ENCODE data around the gene ADPRHL1.

Gene ADPRHL1

GRCh38 chr13:113442985-113443362 lies 10.3 kb downstream of the ADPRHL1 start:
- H3K4me2 ChIP-seq (ENCODE audit: low read depth, low read length, poor library complexity, severe bottlenecking): no peak overlapping the region
- no peaks in the 10 kb centered on the region for H3K9me2 ChIP-seq (replicated peaks; ENCODE audit: low read depth, low read length)
- H3K4me1 ChIP-seq (ENCODE audit: insufficient read depth, low read length, poor library complexity, severe bottlenecking): no peaks in the 10 kb centered on the region
- H4K20me1 ChIP-seq (ENCODE audit: insufficient read depth, low read length, poor library complexity, severe bottlenecking): no peaks in the 10 kb centered on the region
- no peak for TF ChIP-seq CTCF (conservative IDR thresholded peaks at IDR 0.05; ENCODE audit: low read length)
- no peak for TF ChIP-seq EZH2phosphoT487 (IDR thresholded peaks at IDR 0.05; ENCODE audit: borderline replicate concordance)
- H3K79me2 ChIP-seq (ENCODE audit: insufficient read depth, low read length): no peaks in the 10 kb centered on the region
- no peaks in the 10 kb centered on the region for H3F3A ChIP-seq (ENCODE audit: low read depth)
- no peaks in the 10 kb centered on the region for H3K36me3 ChIP-seq (ENCODE audit: insufficient read depth, low read length)
- H3K9ac ChIP-seq (ENCODE audit: low read depth, low read length, poor library complexity, severe bottlenecking): no peak overlapping the region
- no peaks in the 10 kb centered on the region for H3K9me3 ChIP-seq (ENCODE audit: insufficient read depth, low read depth, low read length)
- no peak overlapping the region for H3K4me3 ChIP-seq (ENCODE audit: low read length, poor library complexity, severe bottlenecking)
- H3K27me3 ChIP-seq (ENCODE audit: insufficient read depth, low read length, poor library complexity, severe bottlenecking): no peaks in the 10 kb centered on the region
- H2AFZ ChIP-seq (ENCODE audit: low read length): no peak overlapping the region

- Histone ChIP-seq H4K20me1 (ENCODE audit: insufficient read depth, low read length, poor library complexity, severe bottlenecking) (no peaks in the 10 kb centered on the region), H3K4me1 (ENCODE audit: insufficient read depth, low read length, poor library complexity, severe bottlenecking) (no peaks in the 10 kb centered on the region), H3K9me3 (ENCODE audit: insufficient read depth, low read depth, low read length) (no peaks in the 10 kb centered on the region), H3K4me2 (ENCODE audit: low read depth, low read length, poor library complexity, severe bottlenecking) (no peak overlapping the region), H3F3A (ENCODE audit: low read depth) (no peaks in the 10 kb centered on the region), H3K27me3 (ENCODE audit: insufficient read depth, low read length, poor library complexity, severe bottlenecking) (no peaks in the 10 kb centered on the region), H3K9ac (ENCODE audit: low read depth, low read length, poor library complexity, severe bottlenecking) (no peak overlapping the region), H3K36me3 (ENCODE audit: insufficient read depth, low read length) (no peaks in the 10 kb centered on the region), H3K4me3 (ENCODE audit: low read length, poor library complexity, severe bottlenecking) (no peak overlapping the region), H3K79me2 (ENCODE audit: insufficient read depth, low read length) (no peaks in the 10 kb centered on the region), H2AFZ (ENCODE audit: low read length) (no peak overlapping the region), H3K9me2 (replicated peaks; ENCODE audit: low read depth, low read length) (no peaks in the 10 kb centered on the region)
- TF ChIP-seq EZH2phosphoT487 (IDR thresholded peaks at IDR 0.05; ENCODE audit: borderline replicate concordance) (no peak), CTCF (conservative IDR thresholded peaks at IDR 0.05; ENCODE audit: low read length) (no peak)
Observed at GRCh38 chr13:113442354-113442984, 10.8 kb downstream of the ADPRHL1 start.

GRCh38 chr13:113441661-113442060 lies 11.6 kb downstream of the ADPRHL1 start:
- no peak overlapping the region for H2AFZ ChIP-seq (ENCODE audit: low read length)
- no peaks in the 10 kb centered on the region for H3K4me1 ChIP-seq (ENCODE audit: insufficient read depth, low read length, poor library complexity, severe bottlenecking)
- H3K9me3 ChIP-seq (ENCODE audit: insufficient read depth, low read depth, low read length): no peaks in the 10 kb centered on the region
- H3K9ac ChIP-seq (ENCODE audit: low read depth, low read length, poor library complexity, severe bottlenecking): no peak overlapping the region
- no peak overlapping the region for H3K4me2 ChIP-seq (ENCODE audit: low read depth, low read length, poor library complexity, severe bottlenecking)
- H3K27me3 ChIP-seq (ENCODE audit: insufficient read depth, low read length, poor library complexity, severe bottlenecking): no peaks in the 10 kb centered on the region
- no peak for TF ChIP-seq EZH2phosphoT487 (IDR thresholded peaks at IDR 0.05; ENCODE audit: borderline replicate concordance)
- TF ChIP-seq CTCF (conservative IDR thresholded peaks at IDR 0.05; ENCODE audit: low read length): no peak
- no peaks in the 10 kb centered on the region for H4K20me1 ChIP-seq (ENCODE audit: insufficient read depth, low read length, poor library complexity, severe bottlenecking)
- no peaks in the 10 kb centered on the region for H3K9me2 ChIP-seq (replicated peaks; ENCODE audit: low read depth, low read length)
- no peaks in the 10 kb centered on the region for H3K36me3 ChIP-seq (ENCODE audit: insufficient read depth, low read length)
- no peak overlapping the region for H3K4me3 ChIP-seq (ENCODE audit: low read length, poor library complexity, severe bottlenecking)
- H3K79me2 ChIP-seq (ENCODE audit: insufficient read depth, low read length): no peaks in the 10 kb centered on the region
- H3F3A ChIP-seq (ENCODE audit: low read depth): no peaks in the 10 kb centered on the region

All from Loucy (cell line).